Adipose tissue (tissue), 3 donors: ENCODE results near the gene BMPER. TPM values are rescaled to one million over a fixed set of nuclear protein-coding genes. Genes with fewer than 3 reads are reported as not detected.

Experiments used
- H3K27ac ChIP-seq: one replicate; pipeline ENCODE4 v1.5.1; 2013; ENCODE audit warnings: low read depth, low read length
- WGBS, 3 donors: extraction: QIAGEN DNeasy Blood & Tissue Kit; methylation state at CpG; one replicate each; pipeline ENCODE4 v1.1.7; 2013; 5-methylcytosine and 5-hydroxymethylcytosine counted together
- polyA plus RNA-seq, 3 donors: library from polyadenylated mRNA; stranded (reverse); fragments of 200-250 nt; gene quantifications; one replicate each; pipeline ENCODE4 v1.2.3, GENCODE V29; 2013
- donor health status: healthy with polysubstance abuse.
- donor health status: Bipolar disorder and iron deficiency.
- donor health status: healthy.

BMPER gene
- polyA plus RNA-seq, 3 donors: 1.2 to 9.3 (median 4.8) TPM

DNA sequence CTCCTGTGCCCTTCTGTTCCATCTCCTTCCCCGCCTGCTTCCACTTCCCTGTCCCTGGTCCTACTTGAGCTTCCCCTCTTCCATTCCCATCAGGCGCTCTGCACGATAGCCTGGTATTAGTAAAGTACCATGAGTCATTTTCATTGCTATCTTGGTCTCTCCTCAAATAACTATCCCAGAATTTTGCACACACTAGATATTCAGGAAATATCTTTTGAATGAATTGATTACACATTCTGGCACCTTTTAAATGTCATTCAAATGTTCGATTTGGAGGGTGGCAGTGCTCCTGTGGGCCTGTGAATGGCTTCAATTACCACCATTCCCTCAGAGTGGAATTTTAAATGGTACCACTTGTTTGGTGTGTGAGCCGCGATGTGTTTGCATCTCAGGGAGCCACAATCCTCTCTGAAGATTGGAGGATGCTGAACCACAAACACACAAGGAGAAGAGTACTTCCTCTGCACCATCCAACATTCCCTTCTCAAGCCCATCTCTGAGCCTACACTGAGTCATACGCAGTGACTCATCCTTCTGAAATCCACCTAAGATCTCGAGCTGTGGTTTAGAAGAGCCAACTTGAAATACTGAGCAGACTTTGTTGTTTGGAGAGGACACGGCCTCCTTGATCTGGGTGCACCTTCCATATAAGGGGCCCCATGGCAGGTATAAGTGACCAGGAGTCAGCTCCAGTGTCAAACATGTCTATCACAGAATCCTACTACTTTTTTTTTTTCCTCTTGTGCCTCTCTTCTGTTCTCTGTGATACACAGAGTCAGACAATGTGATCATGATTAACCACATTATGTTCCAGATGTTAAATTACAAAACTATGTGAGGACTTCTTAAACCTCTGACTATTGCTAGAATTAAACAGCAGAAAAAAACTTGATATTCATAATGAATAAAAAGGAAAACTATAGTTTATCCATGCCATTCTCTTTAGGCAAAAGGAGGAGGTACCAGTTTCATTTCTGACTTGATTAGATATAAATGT is 81.9 kb downstream of the BMPER start:
- H3K27ac ChIP-seq: no peak overlapping the region
- 68 to 74% (median 73%) methylated on average over 9 of the region's 9 CpGs for WGBS, 3 donors

DNA sequence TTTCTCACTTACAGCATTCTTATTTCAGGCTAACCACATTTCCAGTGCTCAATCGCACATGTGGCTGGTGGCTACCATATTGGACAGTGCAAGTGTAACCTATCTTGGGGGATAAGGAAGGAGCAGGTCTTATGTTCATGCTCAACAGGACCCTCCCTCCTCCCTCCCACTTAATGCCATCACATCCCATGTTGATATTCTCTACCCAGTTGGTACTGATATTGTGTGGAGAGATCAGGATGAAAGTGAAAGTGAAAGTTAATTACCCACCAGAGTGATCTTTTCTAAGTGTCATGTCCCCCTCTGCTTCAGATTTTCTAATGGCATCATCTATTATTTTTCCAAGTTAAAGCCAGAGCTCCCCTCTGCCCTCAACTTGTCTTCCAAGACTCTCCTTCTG is 91.6 kb downstream of the BMPER start:
- 87 to 100% (median 93%) methylated on average over 1 of the region's 1 CpG for WGBS, 3 donors
- H3K27ac ChIP-seq: no peak overlapping the region

- no peak overlapping the region for H3K27ac ChIP-seq
- WGBS, 3 donors: 53 to 86% (median 71%) methylated on average over 6 of the region's 6 CpGs
Observed at GRCh38 chr7:33998476-33998875, 93.1 kb downstream of the BMPER start.

GRCh38 chr7:34011017-34011695 is 105.8 kb downstream of the BMPER start:
- H3K27ac ChIP-seq: no peak overlapping the region
- 54 to 69% (median 67%) methylated on average over 3 of the region's 3 CpGs for WGBS, 3 donors

GRCh38 chr7:34011696-34012095 is 106.4 kb downstream of the BMPER start:
- 41 to 47% (median 45%) methylated on average over 1 of the region's 1 CpG for WGBS, 3 donors

DNA sequence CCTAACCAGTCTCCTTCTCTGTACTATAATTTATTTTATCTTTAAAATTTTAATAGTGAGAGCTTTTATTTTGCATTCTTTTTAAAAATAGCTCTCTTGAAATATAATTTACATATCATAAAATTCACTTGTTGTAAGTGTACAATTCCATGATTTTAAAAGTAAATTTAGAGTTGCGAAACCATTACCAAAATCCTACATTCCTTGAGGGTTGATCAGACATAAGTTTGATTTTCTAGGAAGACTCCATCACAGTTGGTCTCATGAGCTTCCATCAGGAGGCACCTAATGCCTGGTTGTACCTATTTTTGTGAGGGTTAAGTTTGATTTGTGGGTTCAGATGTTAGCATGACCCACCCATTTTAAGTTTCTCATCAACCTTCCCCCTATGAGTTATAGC is 108.1 kb downstream of the BMPER start:
- H3K27ac ChIP-seq: no peak overlapping the region
- 93 to 98% (median 96%) methylated on average over 1 of the region's 1 CpG for WGBS, 3 donors

More at GRCh38 chr7:34011696-34012095, 106.4 kb downstream of the BMPER start:
- H3K27ac ChIP-seq: no peak overlapping the region

DNA sequence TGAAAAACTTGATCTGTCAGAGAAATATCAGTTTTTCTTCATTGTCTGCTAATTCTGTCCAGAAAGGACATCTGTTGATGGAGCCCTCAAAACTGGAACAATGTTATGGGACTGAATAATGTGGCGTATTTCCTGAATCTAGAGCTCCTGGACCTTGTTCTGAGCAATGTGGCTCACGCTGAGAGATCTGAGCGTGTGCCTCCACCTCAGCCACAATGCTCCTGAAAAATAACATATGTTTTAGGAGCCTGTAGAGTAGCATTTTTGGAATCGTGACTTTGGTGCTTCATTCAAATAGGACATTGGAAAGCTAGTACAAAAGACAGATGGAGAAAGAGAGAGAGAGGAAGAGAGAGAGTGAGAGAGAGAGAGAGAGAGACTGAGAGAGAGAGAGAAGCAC is 110.3 kb downstream of the BMPER start:
- WGBS, 3 donors: 78 to 88% (median 88%) methylated on average over 4 of the region's 4 CpGs
- H3K27ac ChIP-seq: no peak overlapping the region

GRCh38 chr7:34016876-34017275 is 111.5 kb downstream of the BMPER start:
- 77 to 91% (median 89%) methylated on average over 3 of the region's 3 CpGs for WGBS, 3 donors

GRCh38 chr7:34019301-34019790 is 114.0 kb downstream of the BMPER start:
- no peak overlapping the region for H3K27ac ChIP-seq
- WGBS, 3 donors: 72 to 77% (median 73%) methylated on average over 7 of the region's 7 CpGs

More at GRCh38 chr7:34016876-34017275, 111.5 kb downstream of the BMPER start:
- no peak overlapping the region for H3K27ac ChIP-seq

DNA sequence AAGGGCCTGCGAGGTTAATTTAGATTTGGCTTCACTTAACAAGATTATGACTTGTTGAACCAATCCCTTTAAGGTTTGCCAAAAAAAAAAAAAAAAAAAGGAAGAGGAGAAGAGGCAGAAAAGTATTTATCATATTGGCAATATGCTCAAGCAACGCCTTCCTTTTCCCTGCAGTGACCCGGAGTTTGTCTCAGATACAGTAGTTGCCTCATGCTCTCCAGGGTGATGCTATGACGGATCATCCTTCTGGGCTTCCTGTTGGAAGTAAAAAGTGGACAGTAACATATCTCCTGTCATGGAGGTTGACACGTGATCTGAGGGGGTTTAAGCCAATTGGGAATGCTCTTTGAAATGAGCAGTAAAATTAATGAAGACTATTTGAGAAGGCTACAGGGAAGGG is 117.3 kb downstream of the BMPER start:
- no peak overlapping the region for H3K27ac ChIP-seq
- 61 to 67% (median 62%) methylated on average over 5 of the region's 5 CpGs for WGBS, 3 donors

DNA sequence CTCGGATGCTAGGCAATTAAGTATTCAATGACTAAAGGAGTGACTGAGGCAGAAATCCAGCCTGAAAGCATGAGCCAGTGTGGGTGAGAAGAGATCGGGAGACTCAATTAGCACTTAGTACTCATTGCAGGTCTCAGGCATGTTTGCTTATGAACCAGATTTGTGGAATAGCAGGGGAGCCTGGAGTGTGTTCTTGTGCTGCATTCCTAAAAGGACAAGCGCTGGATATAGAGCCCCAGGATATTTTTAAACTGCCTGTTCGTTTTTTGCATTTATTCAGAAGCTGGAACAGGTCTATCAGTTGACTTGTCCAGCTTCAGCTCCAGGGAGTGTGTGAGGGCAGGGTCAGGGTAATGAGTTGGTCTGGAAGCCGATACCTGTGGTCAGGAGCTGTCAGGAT is 120.3 kb downstream of the BMPER start:
- no peak overlapping the region for H3K27ac ChIP-seq
- WGBS, 3 donors: 37 to 78% (median 62%) methylated on average over 5 of the region's 5 CpGs

GRCh38 chr7:34026481-34027190 is 121.3 kb downstream of the BMPER start:
- WGBS, 3 donors: 61 to 67% (median 62%) methylated on average over 4 of the region's 4 CpGs

DNA sequence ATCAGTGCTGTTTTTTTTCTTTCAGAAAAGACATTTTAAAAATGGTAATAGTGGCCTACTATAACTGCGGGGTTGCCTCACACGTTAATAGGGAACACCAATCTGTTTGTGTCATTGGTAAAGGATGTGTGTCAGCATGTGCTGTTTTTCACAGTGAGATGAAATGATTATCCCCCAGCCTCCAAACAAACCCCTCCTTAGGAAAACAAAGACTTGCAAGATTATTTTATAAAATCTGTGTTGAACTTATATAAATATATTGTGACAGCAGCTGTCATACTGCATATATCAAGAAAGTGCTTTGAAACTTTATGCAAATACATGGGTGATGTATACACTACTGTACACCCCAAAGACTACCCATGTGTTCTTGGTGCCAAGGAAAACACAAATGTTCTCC is 125.8 kb downstream of the BMPER start:
- no peak overlapping the region for H3K27ac ChIP-seq
- WGBS, 3 donors: 76 to 90% (median 89%) methylated on average over 2 of the region's 2 CpGs

More at GRCh38 chr7:34026481-34027190, 121.3 kb downstream of the BMPER start:
- H3K27ac ChIP-seq: no peak overlapping the region

DNA sequence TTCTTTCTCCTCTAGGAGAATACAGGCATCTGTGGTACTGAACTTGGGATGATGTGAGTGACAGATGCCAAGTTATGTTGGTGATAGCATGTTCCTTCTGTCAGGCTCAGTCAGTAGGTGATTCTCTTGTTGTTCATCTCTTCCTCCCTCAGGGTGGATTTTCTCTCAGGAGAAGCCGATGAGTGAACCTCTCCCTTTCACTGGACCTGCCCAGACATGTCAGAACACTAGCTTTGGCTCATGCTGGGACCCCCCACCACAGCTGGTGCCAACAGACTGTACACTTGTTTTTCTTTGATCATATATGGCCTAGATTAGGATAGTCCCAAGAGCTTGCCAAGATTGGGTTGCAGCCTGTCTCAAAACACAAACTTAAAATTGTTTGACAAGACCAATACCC is 129.4 kb downstream of the BMPER start:
- 83 to 95% (median 84%) methylated on average over 1 of the region's 1 CpG for WGBS, 3 donors
- H3K27ac ChIP-seq: no peak overlapping the region

DNA sequence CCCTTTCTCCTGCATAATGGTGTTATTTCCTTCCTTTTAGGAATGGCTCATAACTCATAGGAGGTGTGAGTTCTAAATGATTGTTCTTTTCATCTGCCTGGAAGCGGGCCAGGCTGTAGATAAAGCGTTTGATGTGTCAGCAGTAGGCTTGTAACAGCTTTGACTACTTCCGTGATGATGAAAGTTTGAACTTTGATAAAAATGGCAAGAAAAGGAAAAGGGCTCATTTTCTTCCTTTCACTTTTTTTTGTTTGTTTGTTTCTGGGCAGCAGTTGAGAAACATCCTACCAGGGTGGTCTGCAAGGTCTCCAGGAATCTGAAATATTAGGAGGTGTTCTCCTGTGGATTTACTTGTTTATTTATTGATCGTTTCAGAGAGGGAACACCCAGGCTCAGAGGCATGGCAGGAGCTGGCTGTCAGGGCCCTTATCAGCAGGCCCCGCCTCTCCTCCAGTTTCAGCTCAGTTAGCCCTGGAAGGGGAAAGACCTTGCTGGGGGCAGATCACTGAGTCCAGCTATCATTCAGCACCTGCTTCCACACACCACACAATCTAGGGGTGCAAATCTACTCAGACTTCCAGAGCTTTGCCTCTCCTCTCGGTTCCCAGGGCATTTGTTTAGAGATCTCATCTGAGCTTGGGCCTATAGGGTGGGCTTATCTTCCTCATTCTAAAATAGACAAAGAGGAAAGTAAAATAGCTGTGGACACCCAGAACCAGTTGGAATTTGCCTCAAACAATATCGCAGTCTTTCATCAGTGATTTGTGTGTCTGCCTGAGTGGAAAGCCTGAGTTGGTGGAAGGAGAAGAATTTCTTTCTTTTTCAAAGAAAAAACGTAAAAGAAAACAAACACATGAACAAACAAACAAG is 130.9 kb downstream of the BMPER start:
- 25 to 55% (median 54%) methylated on average over 8 of the region's 8 CpGs for WGBS, 3 donors
- no peak overlapping the region for H3K27ac ChIP-seq

GRCh38 chr7:34036972-34037792 is 131.8 kb downstream of the BMPER start:
- WGBS, 3 donors: 75 to 82% (median 80%) methylated on average over 10 of the region's 10 CpGs
- no peak overlapping the region for H3K27ac ChIP-seq
